GM19043 (cell line): ENCODE data around the gene PALB2.
A peak's percentile ranks its signal among the peaks of the same experiment; 100 is the strongest.
"Not testable (repeated sequence)": the region's sequence is repeated elsewhere in the genome, so short reads cannot be mapped to it uniquely, and the experiment has no call there.

Experiments
- ATAC-seq: cut with Tn5 transposase; IDR thresholded peaks from one replicate; pipeline ENCODE4 v1.9.1; 2021; ENCODE audit warnings: low read depth; ENCODE audit not compliant: unreplicated experiment

PALB2 gene

DNA sequence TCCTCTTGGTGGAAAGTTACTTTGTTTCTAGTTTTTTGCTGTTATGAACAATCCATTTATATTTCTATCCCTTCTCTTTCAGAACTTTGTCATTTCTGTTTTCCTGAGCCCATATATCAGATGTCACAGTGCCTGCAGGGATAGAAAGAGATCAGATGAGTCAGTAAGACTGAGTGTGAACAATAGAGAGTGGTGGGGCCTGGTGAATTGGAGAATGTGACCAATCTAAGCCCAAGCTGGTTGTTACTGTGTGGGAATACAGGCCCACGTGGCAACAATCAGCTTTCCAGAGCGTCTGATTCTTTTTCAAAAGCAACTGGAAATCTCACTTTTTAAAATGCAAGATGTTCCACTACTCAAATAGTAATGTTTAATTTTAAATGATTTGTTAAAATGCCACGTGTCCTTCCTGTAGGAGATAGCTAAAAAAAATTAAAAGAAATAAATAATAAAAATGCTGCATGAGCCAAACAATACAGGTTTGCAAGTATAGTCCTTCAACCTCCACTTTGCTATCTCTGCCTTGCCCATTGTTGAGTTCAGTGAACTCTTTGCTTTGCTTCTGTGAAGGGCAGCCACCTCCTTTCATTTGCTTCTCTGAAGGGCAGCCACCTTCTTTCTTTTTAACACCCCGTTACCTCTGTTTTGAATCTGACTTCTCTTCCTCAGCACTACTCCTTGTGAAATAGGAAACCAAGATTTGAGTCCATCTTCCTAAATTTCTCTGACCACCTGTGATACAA, 9.7 kb upstream of the PALB2 start:
- ATAC-seq = no peak

DNA sequence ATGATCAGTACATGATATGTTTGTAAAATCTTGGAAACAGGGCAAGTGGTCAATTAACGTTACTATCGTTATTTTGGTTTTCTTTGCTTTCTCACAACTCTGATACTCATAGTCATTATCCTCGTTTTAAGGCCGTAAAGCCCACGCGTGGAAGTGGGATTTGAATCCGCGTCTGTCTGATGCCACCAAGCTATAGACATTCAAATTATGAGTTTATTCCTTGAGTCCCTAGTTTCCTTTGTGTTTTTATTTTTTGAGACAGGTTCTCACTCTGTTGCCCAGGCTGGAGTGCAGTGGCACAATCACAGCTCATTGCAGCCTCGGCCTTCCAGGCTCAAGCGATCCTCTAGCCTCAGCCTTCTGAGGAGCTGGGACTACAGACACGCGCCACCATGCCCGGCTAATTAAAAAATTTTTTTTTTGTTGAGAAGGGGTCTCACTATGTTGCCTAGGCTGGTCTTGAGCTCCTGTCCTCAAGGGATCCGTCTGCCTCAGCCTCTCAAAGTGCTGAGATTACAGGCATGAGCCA, 1.2 kb upstream of the PALB2 start:
- ATAC-seq = no peak

DNA sequence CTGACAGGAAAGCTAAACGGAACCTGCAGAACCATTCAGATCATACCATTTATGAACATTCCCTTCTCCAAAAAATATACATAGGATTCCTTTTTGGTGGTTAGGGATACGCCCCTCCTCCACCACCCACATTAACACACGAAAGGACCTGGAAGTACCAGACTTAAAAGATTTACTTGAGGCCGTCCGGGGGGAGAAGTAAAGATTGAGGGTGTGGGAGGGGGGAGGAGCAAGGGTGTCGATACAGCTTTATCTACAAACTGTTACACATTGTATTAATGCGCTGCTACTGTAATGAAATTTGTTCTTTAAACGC, 537 bp downstream of the PALB2 start:
- no peak for ATAC-seq

DNA sequence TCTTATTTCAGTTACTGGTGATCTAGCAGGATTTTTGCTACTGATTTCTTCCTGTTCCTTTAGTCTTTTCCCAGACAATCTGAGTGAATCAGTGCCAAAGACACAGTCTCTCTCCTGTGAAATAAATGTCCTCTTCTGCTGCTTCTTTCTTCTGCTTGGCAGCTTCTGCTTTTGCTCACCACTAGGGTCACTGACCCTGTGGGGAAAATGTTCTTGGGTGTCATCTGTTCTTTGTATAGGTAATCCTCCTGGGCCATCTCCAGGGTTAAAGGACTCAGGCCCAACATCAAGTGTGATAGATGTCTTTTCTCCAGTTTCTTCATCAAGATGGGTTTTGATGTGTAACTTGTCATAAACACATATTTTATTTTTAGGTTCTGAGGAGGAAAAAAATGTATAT, 5.2 kb downstream of the PALB2 start:
- ATAC-seq = no peak

DNA sequence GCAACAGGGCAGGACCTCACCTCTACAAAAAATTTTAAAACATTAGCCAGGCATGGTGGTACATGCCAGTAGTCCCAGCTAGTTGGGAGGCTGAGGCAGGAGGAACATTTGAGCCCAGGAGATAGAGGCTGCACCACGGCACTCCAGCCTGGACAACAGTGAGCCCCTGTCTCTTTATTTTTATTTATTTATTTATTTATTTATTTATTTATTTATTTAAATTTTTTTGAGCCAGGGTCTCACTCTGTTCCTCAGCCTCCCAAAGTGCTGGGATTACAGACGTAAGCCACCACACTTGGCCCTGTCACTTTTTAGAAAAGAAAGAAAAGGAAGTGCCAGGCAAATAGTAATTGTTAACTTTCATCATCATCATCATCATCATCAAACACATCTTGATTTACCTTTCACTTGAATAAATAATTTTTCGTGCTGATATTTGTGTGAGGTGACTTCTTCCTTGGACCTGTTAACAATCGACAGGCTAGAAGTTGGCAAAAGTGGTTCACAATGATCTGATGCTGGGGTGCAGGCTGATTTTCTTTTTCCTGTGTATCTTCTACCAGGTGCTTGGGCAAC, 6.6 kb downstream of the PALB2 start:
- ATAC-seq = no peak

DNA sequence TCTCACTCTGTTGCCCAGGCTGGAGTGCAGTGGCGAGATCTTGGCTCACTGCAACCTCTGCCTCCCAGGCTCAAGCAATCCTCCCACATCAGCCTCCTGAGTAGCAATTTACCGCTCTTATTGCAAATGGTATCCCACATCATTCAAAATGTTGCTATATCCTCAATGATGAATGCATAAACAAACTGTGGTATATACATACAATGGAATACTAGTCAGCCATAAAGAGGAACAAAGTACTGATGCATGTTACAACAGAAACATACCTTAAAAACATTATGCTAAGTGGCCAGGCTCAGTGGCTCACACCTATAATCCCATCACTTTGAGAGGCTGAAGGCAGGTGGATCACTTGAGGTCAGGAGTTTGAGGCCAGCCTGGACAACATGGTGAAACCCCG, 9.2 kb downstream of the PALB2 start:
- ATAC-seq = not testable (repeated sequence)

DNA sequence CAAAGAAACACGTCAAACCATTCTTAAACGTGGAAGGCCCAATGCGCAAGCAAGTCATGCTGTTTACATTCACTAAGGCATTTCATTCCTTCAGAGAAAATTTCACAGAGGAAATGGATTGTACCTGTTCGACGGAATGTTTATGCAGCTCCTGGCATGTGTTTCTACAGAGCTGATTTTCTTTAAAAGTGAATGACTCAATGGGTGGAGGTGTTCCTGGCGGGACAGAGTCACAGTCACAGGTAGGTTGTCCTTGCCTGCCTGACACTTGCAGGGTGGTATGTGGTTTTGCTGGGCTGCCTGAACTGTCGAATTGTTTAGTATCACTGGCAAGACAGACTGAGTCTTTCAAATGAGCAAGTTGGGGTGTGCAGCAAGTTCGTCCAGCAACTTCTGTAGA, 11.6 kb downstream of the PALB2 start:
- ATAC-seq = no peak

DNA sequence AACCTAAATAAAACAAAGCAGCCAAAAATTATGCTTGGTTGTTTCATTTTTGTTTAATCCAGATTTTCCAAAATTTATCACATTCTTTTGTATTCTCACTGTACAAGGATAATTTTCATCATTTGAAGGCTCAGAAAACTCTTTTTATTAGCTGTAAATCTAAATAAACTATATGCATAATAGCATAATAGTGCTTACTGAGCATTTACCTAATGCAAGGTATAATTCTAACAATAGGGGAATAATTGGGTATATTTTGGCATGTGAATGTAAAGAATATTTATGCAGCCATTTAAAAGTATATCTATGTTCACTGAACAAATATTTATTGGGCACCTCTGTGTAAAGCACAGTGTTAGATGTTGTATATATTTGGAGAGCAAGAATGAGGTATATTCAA, 17.0 kb downstream of the PALB2 start:
- no peak for ATAC-seq

DNA sequence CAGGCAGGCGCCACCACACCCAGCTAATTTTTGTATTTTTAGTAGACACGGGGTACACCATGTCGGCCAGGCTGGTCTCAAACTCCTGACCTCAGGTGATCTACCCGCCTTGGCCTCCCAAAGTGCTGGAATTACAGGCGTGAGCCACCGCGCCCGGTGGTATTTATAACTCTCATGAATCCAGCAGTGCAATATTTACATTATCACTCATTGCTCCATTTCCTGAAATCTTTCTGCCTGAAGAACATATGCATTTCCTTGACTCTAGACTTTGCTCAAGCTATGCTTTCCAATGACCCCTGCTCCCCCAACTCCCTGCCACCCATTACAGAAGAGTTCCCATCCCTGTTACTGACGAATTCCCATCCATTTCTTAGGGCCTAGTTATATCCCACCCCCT, 25.3 kb downstream of the PALB2 start:
- ATAC-seq = no peak

DNA sequence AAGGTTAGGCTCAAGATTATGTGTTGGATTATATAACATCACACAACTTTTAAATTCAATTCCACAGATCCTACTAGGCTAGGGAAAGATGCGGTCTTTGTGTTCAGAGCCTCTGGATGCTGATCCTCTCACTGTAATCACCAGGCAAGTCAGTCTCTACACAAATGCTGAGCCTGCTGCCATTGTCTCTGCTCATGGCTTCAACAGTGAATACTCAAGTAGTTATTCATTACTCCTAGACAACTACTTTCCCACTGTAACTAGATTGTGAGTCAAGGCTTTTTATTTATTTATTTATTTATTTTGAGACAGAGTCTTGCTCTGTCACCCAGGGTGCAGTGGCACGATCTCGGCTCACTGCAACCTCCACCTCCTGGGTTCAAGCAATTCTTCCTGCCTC, 29.2 kb downstream of the PALB2 start:
- no peak for ATAC-seq

DNA sequence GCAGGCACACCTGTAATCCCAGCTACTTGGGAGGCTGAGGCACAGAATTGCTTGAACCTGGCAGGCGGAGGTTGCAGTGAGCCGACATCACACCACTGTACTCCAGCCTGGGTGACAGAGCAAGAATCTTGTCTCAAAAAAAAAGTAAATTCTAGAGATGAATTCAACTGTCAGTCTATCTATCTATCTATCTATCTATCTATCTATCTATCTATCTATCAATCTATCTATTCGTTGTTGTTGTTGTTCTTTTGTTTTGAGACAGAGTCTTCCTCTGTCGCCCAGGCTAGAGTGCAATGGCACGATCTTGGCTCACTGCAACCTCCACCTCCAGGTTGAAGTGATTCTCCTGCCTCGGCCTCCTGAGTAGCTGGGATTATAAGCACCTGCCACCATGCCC, 30.2 kb downstream of the PALB2 start:
- ATAC-seq = not testable (repeated sequence)

DNA sequence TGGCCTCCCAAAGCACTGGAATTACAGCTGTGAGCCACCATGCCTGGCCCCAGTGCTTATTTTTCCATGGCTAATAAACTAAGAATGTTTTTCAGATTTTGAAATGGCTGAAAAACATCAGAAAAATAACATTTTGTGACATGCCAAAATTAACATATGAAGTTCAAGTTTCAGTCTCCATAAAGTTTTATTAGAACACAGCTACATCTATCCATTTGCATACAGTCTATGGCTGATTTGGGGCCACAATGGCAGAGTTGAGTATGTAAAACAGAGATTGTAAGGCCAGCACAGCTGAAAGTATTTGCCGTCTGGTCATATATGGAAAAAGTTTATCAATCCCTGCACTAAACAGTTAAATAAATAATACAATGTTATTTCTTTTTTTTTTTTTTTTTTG, 31.2 kb downstream of the PALB2 start:
- no peak for ATAC-seq

DNA sequence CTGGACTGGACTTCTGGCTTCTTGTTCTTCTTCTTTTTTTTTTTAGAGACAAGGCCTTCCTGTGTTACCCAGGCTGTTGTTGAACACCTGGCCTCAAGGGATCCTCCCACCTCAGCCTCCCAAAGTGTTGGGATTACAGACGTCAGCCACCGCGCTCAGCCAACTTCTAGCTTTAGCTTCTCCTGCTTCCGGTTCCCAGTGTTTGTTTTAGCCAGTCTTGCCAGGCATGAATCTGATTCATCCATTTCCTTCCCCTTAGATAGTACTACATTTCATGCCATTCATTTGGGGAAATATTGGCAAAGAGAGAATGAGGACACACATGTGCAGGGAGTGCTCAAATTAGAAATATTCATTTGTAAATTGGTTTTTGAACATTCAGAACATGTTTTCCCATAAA, 32.9 kb downstream of the PALB2 start:
- ATAC-seq = no peak

DNA sequence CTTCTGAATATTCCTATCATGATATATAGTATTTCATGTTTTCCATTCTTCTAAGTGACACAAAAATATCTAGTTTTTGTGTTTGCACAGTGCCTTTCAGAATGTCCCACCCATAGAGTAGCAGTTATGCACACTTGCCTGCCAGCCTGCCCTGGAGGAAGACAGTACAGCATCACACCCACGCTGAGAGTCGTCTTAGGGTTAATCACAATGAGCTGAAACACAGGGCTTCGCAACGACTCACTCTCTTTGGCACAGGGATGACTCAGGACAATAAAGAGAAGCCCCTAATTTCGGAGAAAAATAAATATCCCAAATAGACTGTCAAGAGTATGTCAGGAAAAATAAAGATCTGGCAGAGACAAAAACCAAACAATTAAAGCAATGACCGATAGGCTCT, 33.4 kb downstream of the PALB2 start:
- no peak for ATAC-seq

DNA sequence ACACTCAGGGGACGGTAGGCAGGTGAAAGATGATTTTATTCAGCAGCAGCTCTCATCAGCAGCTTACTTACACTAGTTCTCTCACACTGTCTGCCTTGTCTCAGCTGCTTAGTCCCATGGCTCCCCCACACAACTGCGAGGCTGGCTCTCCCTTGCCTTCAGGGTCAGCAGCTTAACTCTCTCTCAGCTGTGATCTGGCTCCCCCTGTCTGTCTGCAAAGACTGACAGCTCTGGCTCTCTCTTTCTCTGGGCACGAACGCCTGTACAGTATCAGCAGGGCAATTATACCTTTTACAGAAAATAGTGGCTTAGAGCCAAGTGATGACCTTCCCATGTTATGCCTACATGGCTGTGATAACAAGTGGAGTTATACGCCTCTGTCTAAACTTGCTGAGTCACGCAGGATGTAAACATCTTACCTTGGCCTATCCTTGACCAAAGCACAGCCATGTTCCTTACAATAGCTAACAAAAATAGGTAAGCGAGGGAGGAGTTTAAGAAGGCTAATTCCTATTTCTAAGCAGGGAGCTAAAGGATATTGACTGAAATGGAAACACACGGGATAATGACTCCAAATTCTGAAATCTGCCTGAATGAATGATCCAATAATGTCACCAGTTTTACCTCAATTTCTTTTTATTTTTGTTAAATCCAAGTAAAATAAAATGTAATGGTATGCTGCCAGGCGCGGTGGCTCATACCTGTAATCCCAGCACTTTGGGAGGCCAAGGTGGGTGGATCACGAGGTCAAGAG, 43.9 kb downstream of the PALB2 start:
- no peak for ATAC-seq

DNA sequence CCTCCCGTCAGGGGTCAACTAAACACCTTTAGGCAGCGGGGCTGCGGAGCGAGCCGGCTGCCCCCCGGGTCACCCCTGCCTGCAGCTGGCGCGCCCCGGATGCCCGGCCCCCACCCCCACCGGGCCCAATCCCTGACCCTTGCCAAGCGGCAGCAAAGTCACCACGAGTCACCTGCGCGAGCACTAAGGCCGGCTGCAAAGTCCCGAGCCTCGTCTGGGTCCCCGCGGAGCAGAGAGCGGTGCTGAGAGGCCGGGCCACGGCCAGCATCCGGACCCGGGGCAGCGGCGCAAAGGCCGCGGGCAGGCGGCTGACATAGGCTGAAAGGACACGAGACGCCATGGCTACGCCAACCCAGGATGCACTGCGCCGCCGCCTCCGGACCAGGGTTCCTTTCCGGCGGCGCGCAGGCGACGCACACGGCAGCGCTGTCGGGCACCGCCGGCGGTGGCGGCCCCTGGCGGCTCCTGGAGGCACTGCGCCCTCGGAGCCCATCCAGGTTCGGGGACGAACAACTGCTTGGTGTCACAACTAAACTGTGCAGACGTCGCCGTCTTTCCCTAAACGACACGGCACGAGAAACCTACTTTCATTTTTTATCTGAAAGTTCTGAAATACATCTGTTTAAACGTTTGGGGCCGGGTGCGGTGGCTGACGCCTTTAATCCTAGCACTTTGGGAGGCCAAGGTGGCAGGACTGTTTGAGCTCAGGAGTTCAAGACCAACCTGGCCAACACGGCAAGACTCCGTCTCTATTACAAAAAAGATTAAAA, 45.0 kb downstream of the PALB2 start, which contains the start of gene NDUFAB1:
Gene NDUFAB1 (minus strand): TSS at position 366 of the 770 bp plus-strand sequence. CDS start 26 bp downstream, at position 340.
- peak; percentile 84 for ATAC-seq

DNA sequence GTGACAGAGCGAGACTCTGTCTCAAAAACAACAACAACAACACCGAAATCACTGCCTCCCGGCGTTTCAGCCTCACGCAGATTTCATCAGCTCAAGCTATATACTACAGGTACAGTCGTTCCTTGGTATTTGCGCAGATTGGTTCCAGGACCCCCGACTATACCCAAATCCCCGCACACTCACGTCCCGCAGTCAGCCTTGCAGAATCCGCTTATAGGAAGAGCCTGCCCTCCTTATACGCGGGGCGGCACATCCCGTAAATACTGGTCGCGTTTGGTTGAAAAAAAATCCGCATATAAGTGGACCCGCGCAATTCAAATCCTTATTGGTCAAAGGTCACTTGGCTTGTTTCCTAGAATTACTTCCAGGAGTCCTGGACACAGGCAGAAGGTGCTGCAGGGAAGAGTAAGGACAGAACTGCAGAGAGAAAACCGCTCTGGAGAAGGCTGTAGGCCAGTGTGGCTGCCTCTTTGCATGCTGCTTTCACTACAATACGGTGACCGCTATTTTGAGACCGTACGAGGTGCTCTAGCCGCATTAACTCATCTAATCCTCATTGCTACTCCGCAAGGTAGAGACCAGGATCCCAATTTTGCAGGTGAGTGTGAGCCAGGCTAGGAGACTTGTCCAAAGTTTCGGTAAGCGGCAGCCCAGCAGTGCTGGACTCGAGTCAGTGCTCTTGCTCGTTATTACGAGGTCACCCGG, 45.7 kb downstream of the PALB2 start:
- ATAC-seq = no peak

DNA sequence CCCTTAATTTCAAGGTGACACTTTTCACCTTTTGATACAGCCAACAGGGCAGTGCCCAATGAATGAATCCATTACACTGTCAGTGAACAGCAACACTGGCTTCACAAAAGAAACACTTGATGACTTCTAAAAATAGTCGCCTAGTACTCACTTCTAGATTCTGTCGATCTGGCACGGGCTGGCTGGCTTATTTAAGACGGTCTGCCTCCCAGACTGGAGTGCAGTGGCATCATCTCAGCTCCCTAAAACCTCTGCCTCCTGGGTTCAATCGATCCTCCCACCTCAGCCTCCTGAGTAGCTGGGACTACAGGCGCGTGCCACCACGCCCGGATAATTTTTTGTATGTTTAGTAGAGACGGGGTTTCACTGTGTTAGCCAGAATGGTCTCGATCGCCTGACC, 46.9 kb downstream of the PALB2 start:
- ATAC-seq = no peak

DNA sequence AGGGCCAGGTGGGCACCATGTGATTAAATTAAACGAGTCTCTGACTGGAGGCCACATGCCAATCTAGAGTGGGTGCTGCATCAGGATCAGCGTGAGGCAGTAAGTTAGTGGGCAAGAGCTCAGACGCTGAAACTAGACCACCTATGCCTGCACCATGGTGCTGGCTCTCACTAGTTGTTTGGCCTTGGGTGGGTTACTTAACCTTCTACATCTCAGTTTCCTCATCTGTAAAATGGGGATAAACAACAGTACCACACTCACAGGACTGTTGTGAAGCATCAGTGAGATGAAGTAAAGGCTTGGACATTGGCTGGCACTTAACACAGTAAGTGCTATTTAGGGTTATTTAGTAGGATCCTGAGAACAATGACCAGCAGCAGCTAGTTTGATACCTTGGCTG, 50.9 kb downstream of the PALB2 start:
- ATAC-seq = no peak

DNA sequence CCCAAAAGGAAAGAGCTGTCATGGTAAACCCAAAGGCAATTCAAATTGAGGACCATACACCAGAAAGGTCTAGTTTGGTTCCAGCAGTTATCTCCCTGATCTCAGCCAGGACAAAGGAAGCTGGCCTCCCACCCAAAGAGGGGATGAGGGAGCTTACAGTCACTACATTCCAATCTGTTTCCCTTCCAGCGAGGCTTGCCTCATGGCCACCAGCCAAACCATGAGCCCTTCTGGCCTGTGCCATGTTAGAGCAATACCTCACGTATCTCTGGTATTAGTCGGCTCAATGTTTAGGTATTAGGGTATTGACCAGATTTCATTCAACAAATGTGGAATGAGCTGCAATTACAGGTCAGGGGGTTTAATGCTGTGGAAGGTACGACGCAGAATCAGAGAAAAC, 53.4 kb downstream of the PALB2 start:
- ATAC-seq = no peak
